ENCODE measurements around the gene MYL12A. TPM values are rescaled to one million over a fixed set of nuclear protein-coding genes. Genes with fewer than 3 reads are reported as not detected.
A peak's percentile ranks its signal among the peaks of the same experiment; 100 is the strongest.

MYL12A gene
- polyA plus RNA-seq, 3 donors: 469 to 1,360 (median 1,139) TPM

DNA sequence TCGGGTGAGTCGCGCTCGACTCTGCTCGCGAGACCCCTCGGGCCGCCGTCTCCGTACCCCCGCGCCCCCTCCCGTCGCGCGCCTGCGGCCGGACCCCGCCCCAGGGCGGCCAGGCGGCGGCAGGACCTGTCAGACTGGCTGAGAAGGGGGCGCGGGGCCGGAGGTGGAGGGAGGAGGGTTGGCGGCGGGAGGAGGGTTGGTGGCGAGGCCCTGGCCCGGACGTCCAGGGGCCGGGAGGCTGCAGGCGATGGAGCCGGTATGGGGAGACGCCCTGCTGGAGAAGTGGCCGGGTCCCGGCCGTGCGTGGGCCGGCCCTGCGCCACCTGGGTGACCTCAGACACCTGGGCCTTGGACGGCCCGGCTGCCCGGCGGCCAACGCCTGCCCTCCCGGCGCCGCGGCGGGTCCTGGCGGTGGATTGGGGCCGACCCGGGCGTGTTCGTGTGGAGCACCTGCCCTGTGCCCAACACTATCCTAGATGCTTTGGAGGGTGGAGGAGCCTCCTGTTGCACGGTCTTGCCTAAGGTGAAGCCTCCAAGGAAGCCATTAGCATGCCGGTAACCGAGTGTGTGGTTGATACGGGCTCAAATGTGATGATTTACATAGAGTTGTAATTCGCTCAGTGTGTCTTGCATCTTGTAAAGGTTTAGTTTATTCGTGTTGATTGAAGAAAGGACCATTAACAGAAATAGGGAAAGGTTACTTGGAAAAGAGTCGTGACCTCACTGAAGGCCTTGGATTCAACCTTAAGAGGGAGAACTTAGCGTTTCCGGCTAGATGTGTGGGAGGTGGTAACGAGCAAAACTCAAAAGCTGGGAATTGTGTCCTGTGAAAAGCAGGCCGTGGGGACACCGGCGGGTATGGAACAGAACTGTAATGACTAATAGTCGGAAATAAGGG, 14.9 kb downstream of the MYL12A start:
- Histone ChIP-seq H3K79me2 (ENCODE audit: insufficient read depth, low read length) (peaks cover 73% of the 10 kb centered on the region), H3K9me3 (replicated peaks in 1 of 2; ENCODE audit: control insufficient read depth in 1 of 2, insufficient read depth in 1 of 2, low read length in 2 of 2) (no peaks in the 10 kb centered on the region), H4K20me1 (ENCODE audit: insufficient read depth, low read length) (peaks cover 51% of the 10 kb centered on the region), H3K27me3 (ENCODE audit: control insufficient read depth in 2 of 2, insufficient read depth in 2 of 2, low read length in 2 of 2) (no peaks in the 10 kb centered on the region), H3K4me2 (replicated peaks; ENCODE audit: extremely low read depth, low read length, poor library complexity, severe bottlenecking) (peak overlapping the region; percentile 79), H3K9ac (ENCODE audit: insufficient read depth, low read length, poor library complexity, severe bottlenecking) (peak overlapping the region; percentile 88), H3K4me3 (replicated peaks in 1 of 3; ENCODE audit: low read depth in 2 of 3, low read length in 3 of 3) (peak overlapping the region; percentile 64 to 84 (median 80)), H3K27ac (ENCODE audit: low read depth in 1 of 2, low read length in 2 of 2) (peak overlapping the region; percentile 24 to 90), H3K36me3 (replicated peaks in 1 of 2; ENCODE audit: control insufficient read depth in 1 of 2, insufficient read depth in 2 of 2, low read length in 2 of 2) (peaks cover 6 to 17% of the 10 kb centered on the region in 2 donors), H3K4me1 (ENCODE audit: control insufficient read depth in 1 of 2, insufficient read depth in 2 of 2, low read length in 2 of 2) (peaks cover 41 to 58% of the 10 kb centered on the region in 2 donors), H2AFZ (ENCODE audit: insufficient read depth, low read depth, low read length, poor library complexity, severe bottlenecking) (peak overlapping the region; percentile 71)
- peaks cover 0 to 2% (median 0%) of the 10 kb centered on the region in 7 donors for H3K9me3 Mint-ChIP-seq
- no peaks in the 10 kb centered on the region for H3K27me3 Mint-ChIP-seq (ENCODE audit: low read depth in 3 of 3)
- DNase-seq: peak in 1 of 3 donors; percentile 12
- TF ChIP-seq, protein P1, sequence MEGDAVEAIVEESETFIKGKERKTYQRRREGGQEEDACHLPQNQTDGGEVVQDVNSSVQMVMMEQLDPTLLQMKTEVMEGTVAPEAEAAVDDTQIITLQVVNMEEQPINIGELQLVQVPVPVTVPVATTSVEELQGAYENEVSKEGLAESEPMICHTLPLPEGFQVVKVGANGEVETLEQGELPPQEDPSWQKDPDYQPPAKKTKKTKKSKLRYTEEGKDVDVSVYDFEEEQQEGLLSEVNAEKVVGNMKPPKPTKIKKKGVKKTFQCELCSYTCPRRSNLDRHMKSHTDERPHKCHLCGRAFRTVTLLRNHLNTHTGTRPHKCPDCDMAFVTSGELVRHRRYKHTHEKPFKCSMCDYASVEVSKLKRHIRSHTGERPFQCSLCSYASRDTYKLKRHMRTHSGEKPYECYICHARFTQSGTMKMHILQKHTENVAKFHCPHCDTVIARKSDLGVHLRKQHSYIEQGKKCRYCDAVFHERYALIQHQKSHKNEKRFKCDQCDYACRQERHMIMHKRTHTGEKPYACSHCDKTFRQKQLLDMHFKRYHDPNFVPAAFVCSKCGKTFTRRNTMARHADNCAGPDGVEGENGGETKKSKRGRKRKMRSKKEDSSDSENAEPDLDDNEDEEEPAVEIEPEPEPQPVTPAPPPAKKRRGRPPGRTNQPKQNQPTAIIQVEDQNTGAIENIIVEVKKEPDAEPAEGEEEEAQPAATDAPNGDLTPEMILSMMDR (IDR thresholded peaks at IDR 0.05): no peak
- H3K36me3 Mint-ChIP-seq: peaks cover 13 to 18% of the 10 kb centered on the region in 2 donors
- peak overlapping the region; percentile 76 to 99 (median 98) for H3K27ac Mint-ChIP-seq
- peak overlapping the region; percentile 82 to 96 for H3K4me3 Mint-ChIP-seq
- H3K4me1 Mint-ChIP-seq: peaks cover 64% of the 10 kb centered on the region
- intact Hi-C loops (cut with micrococcal nuclease): loop anchor here (5.0 to 10.0 kb wide), 3 partner anchors 185 to 332 kb away; no protein-coding TSS in a partner anchor
- WGBS (ENCODE audit: insufficient coverage): under 1% methylated on average over 65 of the region's 69 CpGs

DNA sequence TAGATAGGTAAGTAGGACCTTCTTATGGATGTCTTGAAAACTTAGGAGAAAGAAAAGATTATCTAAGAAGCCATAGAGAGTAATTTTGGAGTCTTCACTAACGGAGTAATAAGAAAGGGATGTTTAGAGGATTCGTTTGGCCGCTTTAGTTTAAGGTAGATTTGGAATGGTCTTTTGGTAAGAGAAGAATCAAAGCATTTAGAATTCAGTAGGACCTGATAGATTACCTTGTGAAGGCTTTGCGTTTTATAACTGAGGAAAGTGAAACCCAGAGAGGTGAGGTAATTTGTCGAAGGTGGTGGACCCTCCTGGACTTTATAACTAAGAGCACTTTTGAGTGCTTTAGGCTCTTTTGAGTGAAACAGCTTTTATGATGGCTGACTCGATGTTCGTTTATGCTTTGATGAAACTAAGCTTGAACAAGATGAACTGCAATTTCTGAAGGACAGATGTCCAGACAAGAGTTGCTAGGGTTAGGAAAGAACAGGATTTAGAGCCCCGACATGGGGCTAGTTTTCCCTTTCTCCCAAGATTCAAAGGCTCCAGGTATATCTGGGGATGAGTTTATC, 15.6 kb downstream of the MYL12A start:
- peaks cover 6 to 11% of the 10 kb centered on the region in 2 donors for H3K36me3 Mint-ChIP-seq
- peaks cover 68% of the 10 kb centered on the region for H3K4me1 Mint-ChIP-seq
- H3K4me3 ChIP-seq (replicated peaks in 1 of 3; ENCODE audit: low read depth in 2 of 3, low read length in 3 of 3): peak overlapping the region; percentile 64 to 84 (median 80)
- no peaks in the 10 kb centered on the region for H3K27me3 Mint-ChIP-seq (ENCODE audit: low read depth in 3 of 3)
- peaks cover 0 to 10% of the 10 kb centered on the region in 2 donors for H3K36me3 ChIP-seq (replicated peaks in 1 of 2; ENCODE audit: control insufficient read depth in 1 of 2, insufficient read depth in 2 of 2, low read length in 2 of 2)
- intact Hi-C loops (cut with micrococcal nuclease): loop anchor here (5.0 to 10.0 kb wide), 3 partner anchors 184 to 332 kb away; no protein-coding TSS in a partner anchor
- no peaks in the 10 kb centered on the region for H3K27me3 ChIP-seq (ENCODE audit: control insufficient read depth in 2 of 2, insufficient read depth in 2 of 2, low read length in 2 of 2)
- peak overlapping the region; percentile 88 for H3K9ac ChIP-seq (ENCODE audit: insufficient read depth, low read length, poor library complexity, severe bottlenecking)
- peak overlapping the region in 1 of 2 donors; percentile 90 for H3K27ac ChIP-seq (ENCODE audit: low read depth in 1 of 2, low read length in 2 of 2)
- DNase-seq: no peak
- TF ChIP-seq, protein P1 (IDR thresholded peaks at IDR 0.05): no peak
- no peaks in the 10 kb centered on the region for H3K9me3 ChIP-seq (replicated peaks in 1 of 2; ENCODE audit: control insufficient read depth in 1 of 2, insufficient read depth in 1 of 2, low read length in 2 of 2)
- H2AFZ ChIP-seq (ENCODE audit: insufficient read depth, low read depth, low read length, poor library complexity, severe bottlenecking): no peak overlapping the region
- peaks cover 41 to 62% of the 10 kb centered on the region in 2 donors for H3K4me1 ChIP-seq (ENCODE audit: control insufficient read depth in 1 of 2, insufficient read depth in 2 of 2, low read length in 2 of 2)
- peak overlapping the region; percentile 79 for H3K4me2 ChIP-seq (replicated peaks; ENCODE audit: extremely low read depth, low read length, poor library complexity, severe bottlenecking)
- H4K20me1 ChIP-seq (ENCODE audit: insufficient read depth, low read length): peaks cover 58% of the 10 kb centered on the region
- peak overlapping the region; percentile 76 to 93 (median 85) for H3K27ac Mint-ChIP-seq
- H3K4me3 Mint-ChIP-seq: peak overlapping the region; percentile 82 to 96
- peaks cover 0 to 2% (median 0%) of the 10 kb centered on the region in 7 donors for H3K9me3 Mint-ChIP-seq
- H3K79me2 ChIP-seq (ENCODE audit: insufficient read depth, low read length): peaks cover 81% of the 10 kb centered on the region
- WGBS (ENCODE audit: insufficient coverage): 7% methylated on average over 5 of the region's 8 CpGs

Data from CD14-positive monocyte (primary cell).